ENCODE measurements around the gene TRAF3IP3. TPM values are rescaled to one million over a fixed set of nuclear protein-coding genes. Genes with fewer than 3 reads are reported as not detected.

The TRAF3IP3 gene
- total RNA-seq (16.4 TPM), polyA plus RNA-seq (ENCODE audit: insufficient read depth, low read depth, low replicate concordance) (3.6 TPM)
- long read RNA-seq, donor 1 = 0 reads
- long read RNA-seq, donor 2, partial matches to known transcripts = 5 of 5 reads
- long read RNA-seq, donor 2, other reads (novel, unspliced or antisense) = 0 of 5 reads
- long read RNA-seq, donor 3, partial matches to known transcripts = 0 of 1 reads
- long read RNA-seq, donor 3, other reads (novel, unspliced or antisense) = 0 of 1 reads
- long read RNA-seq, donor 4 = 0 reads
- long read RNA-seq, donor 5 = 0 reads
- long read RNA-seq, donor 6 = 0 reads
- long read RNA-seq, donor 7, partial matches to known transcripts = 3 of 9 reads
- long read RNA-seq, donor 7, other reads (novel, unspliced or antisense) = 3 of 9 reads
- long read RNA-seq, donor 8 = 0 reads
- long read RNA-seq, donor 9 = 0 reads
- long read RNA-seq, donor 10 = 0 reads

- intact Hi-C loops (cut with DNase I) = no loop called here
- H3K4me1 ChIP-seq (ENCODE audit: control insufficient read depth in 2 of 3, insufficient read depth in 2 of 3, low read depth in 1 of 3, low read length in 3 of 3) = no peaks in the 10 kb centered on the region
- peak within 1 kb of the TSS in 1 of 2 donors; percentile 34 for H3K27ac ChIP-seq (ENCODE audit: low read depth in 2 of 2, low read length in 2 of 2)
- FAIRE-seq (no peak), DNase-seq (peak in 1 of 5 donors; percentile 74)
- no peak for TF ChIP-seq CTCF (IDR thresholded peaks at IDR 0.05; ENCODE audit: borderline replicate concordance, extremely low read depth, insufficient read depth)
- peak within 1 kb of the TSS in 1 of 3 donors; percentile 14 for H3K4me3 ChIP-seq (ENCODE audit: low read length in 3 of 3)
- no peaks in the 10 kb centered on the region for H3K36me3 ChIP-seq (ENCODE audit: control insufficient read depth in 2 of 3, insufficient read depth in 3 of 3, low read length in 3 of 3)
- no peaks in the 10 kb centered on the region for H3K9me3 ChIP-seq (ENCODE audit: control insufficient read depth in 2 of 3, insufficient read depth in 1 of 3, low read length in 3 of 3)
- no peaks in the 10 kb centered on the region for H3K27me3 ChIP-seq (ENCODE audit: control insufficient read depth, insufficient read depth, low read length)
- H3K9ac ChIP-seq (ENCODE audit: low read length in 3 of 3) = no peak within 1 kb of the TSS
Measured at GRCh38 chr1:209755926-209756614, at the start of gene TRAF3IP3. TSS of gene TRAF3IP3 (plus strand) at chr1:209756053. CDS start at chr1:209760040, 3,987 bp downstream.

- no peak for DNase-seq
- Histone ChIP-seq H3K4me1 (ENCODE audit: control insufficient read depth in 2 of 3, insufficient read depth in 2 of 3, low read depth in 1 of 3, low read length in 3 of 3) (peaks cover 0 to 8% (median 6%) of the 10 kb centered on the region in 3 donors), H3K27ac (ENCODE audit: low read depth in 2 of 2, low read length in 2 of 2) (no peak overlapping the region), H3K9me3 (ENCODE audit: control insufficient read depth in 2 of 3, insufficient read depth in 1 of 3, low read length in 3 of 3) (no peaks in the 10 kb centered on the region), H3K4me3 (ENCODE audit: low read length in 3 of 3) (no peak overlapping the region), H3K27me3 (ENCODE audit: control insufficient read depth, insufficient read depth, low read length) (no peaks in the 10 kb centered on the region), H3K36me3 (ENCODE audit: control insufficient read depth in 2 of 3, insufficient read depth in 3 of 3, low read length in 3 of 3) (no peaks in the 10 kb centered on the region), H3K9ac (ENCODE audit: low read length in 3 of 3) (no peak overlapping the region)
- intact Hi-C loops (cut with DNase I) = no loop called here
- TF ChIP-seq CTCF (IDR thresholded peaks at IDR 0.05; ENCODE audit: borderline replicate concordance, extremely low read depth, insufficient read depth) = no peak
- no peak for FAIRE-seq
Measured at GRCh38 chr1:209706622-209707021, 49.2 kb upstream of the TRAF3IP3 start.

- FAIRE-seq (no peak), DNase-seq (no peak)
- H3K27me3 ChIP-seq (ENCODE audit: control insufficient read depth, insufficient read depth, low read length) = no peaks in the 10 kb centered on the region
- no peak overlapping the region for H3K27ac ChIP-seq (ENCODE audit: low read depth in 2 of 2, low read length in 2 of 2)
- intact Hi-C loops (cut with DNase I) = no loop called here
- H3K9ac ChIP-seq (ENCODE audit: low read length in 3 of 3) = no peak overlapping the region
- H3K9me3 ChIP-seq (ENCODE audit: control insufficient read depth in 2 of 3, insufficient read depth in 1 of 3, low read length in 3 of 3) = no peaks in the 10 kb centered on the region
- no peak for TF ChIP-seq CTCF (IDR thresholded peaks at IDR 0.05; ENCODE audit: borderline replicate concordance, extremely low read depth, insufficient read depth)
- H3K36me3 ChIP-seq (ENCODE audit: control insufficient read depth in 2 of 3, insufficient read depth in 3 of 3, low read length in 3 of 3) = no peaks in the 10 kb centered on the region
- H3K4me3 ChIP-seq (ENCODE audit: low read length in 3 of 3) = no peak overlapping the region
- H3K4me1 ChIP-seq (ENCODE audit: control insufficient read depth in 2 of 3, insufficient read depth in 2 of 3, low read depth in 1 of 3, low read length in 3 of 3) = peaks cover 0 to 8% (median 6%) of the 10 kb centered on the region in 3 donors
Measured at GRCh38 chr1:209707308-209707707, 48.5 kb upstream of the TRAF3IP3 start.
